NCI-H510A treated with DMSO at 0.1 percent for 48 hours (cell line): ENCODE data around the gene CNR2.
"Not testable (repeated sequence)": the region's sequence is repeated elsewhere in the genome, so short reads cannot be mapped to it uniquely, and the experiment has no call there.

Experiments used
- DNase-seq: peaks from one replicate; lab custom pipeline; 2025; lab: John Stamatoyannopoulos, UW

Gene CNR2

GRCh38 chr1:23836037-23836436 lies 77.1 kb downstream of the CNR2 start:
- DNase-seq = no peak

- DNase-seq = not testable (repeated sequence)
These were observed 79.0 kb downstream of the CNR2 start for GRCh38 chr1:23834156-23834555.

- DNase-seq = no peak
These were observed 85.4 kb downstream of the CNR2 start for GRCh38 chr1:23827717-23828116.

DNA sequence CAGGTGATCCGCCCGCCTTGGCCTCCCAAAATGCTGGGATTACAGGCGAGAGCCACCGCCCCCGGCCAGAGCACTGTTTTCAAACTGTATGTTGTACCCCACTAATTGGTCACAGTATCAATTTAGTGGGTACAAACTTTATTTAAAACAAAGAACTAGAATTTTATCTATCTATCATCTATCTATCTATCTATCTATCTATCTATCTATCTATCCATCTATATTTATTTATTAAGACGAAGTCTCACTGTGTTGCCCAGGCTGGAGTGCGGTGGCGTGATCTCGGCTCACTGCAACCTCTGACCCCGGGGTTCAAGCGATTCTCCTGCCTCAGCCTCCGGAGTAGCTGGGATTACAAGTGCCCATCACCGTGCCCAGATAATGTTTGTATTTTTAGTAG lies 86.6 kb downstream of the CNR2 start:
- DNase-seq = not testable (repeated sequence)

GRCh38 chr1:23825762-23826522 lies 87.2 kb downstream of the CNR2 start:
- peak; percentile 30 for DNase-seq

GRCh38 chr1:23825076-23825761 lies 87.9 kb downstream of the CNR2 start, which contains the start of gene HMGCL:
Gene HMGCL (minus strand): TSS chr1:23825429. CDS start chr1:23825415, 14 bp downstream.
- peak; percentile 93 for DNase-seq

GRCh38 chr1:23824711-23825075 lies 88.5 kb downstream of the CNR2 start:
- DNase-seq = no peak

DNA sequence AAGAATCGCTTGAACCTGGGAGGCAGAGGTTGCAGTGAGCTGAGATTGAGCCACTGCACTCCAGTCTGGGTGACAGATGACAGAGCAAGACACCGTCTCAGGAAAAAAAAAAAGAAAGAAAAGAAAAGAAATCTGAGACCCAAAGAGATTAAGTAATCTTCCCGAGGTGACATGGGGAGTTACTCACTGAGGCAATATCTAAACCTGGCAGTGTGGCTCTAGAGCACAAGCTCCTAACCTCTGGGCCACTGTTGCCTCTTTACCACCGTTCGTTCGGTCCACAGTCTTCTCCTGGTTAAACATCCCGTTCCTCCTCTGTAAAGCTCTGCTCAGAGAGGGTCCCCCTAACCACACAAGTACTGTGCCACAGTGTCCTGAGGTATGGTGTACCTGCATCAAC lies 89.4 kb downstream of the CNR2 start:
- DNase-seq = no peak
